ENCODE results near the gene RPRD1B. TPM values are rescaled to one million over a fixed set of nuclear protein-coding genes. Genes with fewer than 3 reads are reported as not detected.

RPRD1B gene
- total and polyA plus RNA-seq, 2 of the 8 experiments (the other 6 are each of a cell fraction or from before 2014, with no cell fraction given) = 10.3 to 20.9 TPM

DNA sequence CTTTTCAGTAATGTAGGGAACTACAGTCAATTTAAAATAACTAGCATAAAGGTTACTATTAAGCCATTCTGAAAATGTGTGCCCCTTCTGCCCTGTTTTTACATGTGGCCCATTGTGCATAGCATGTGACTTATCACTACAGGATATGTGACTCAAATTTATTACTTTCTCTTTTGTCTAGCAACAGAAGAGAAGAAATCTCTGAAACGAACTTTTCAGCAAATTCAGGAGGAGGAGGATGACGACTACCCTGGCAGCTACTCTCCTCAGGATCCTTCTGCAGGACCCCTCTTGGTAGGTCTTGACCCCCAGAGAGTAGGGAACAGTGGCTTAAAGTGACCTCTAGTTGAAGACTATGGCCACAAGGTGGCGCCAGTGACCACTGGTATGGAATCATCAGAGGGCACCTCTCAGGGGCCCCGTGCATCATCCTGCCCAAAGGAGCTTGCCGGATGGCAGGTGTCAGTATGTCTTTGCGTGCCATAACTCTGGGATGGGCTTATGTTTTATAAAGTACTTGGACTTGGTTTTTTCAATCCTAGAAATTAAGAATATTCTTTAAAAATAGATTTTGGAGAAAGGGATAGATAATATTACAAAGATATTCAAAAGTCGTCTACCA, 23.9 kb downstream of the RPRD1B start:
- Histone ChIP-seq H4K8ac (ENCODE audit: extremely low read depth, insufficient read depth, low read length) (no peak overlapping the region), H3K79me2 (ENCODE audit: control insufficient read depth in 1 of 2, insufficient read depth in 2 of 2, low read length in 2 of 2) (peaks cover 0 to 20% of the 10 kb centered on the region in 2 experiments; a peak in 2 of 4 replicates), H2BK5ac (ENCODE audit: low read depth, low read length) (no peak overlapping the region), H2AK5ac (ENCODE audit: low read depth, low read length) (no peak overlapping the region), H3K9me3 (ENCODE audit: insufficient read depth in 2 of 2, low read depth in 1 of 2, low read length in 1 of 2) (no peaks in the 10 kb centered on the region), H3K23me2 (ENCODE audit: low read depth, low read length) (no peaks in the 10 kb centered on the region; the same call in 1 of the 2 replicates), H2BK120ac (replicated peaks; ENCODE audit: low read depth, low read length) (no peak overlapping the region), H2BK20ac (ENCODE audit: low read length) (no peak overlapping the region), H3K4me3 (ENCODE audit: extremely low read depth in 1 of 4, insufficient read depth in 2 of 4, low read depth in 3 of 4, low read length in 4 of 4) (no peak overlapping the region), H3K23ac (ENCODE audit: insufficient read length) (no peak overlapping the region), H3K18ac (ENCODE audit: extremely low read depth, low read length) (no peak overlapping the region), H3K27ac (ENCODE audit: low read depth, low read length) (no peak overlapping the region), H3K27me3 (replicated peaks in 1 of 4; ENCODE audit: control insufficient read depth in 3 of 4, extremely low read depth in 1 of 4, insufficient read depth in 3 of 4, low read length in 3 of 4) (no peaks in the 10 kb centered on the region), H2AFZ (ENCODE audit: low read length) (no peak overlapping the region), H4K20me1 (replicated peaks in 1 of 2; ENCODE audit: control insufficient read depth in 1 of 2, insufficient read depth in 2 of 2, low read length in 2 of 2) (peaks cover 0 to 8% of the 10 kb centered on the region in 2 experiments), H4K91ac (replicated peaks; ENCODE audit: insufficient read length, low read length) (no peak overlapping the region), H3K9ac (replicated peaks in 1 of 4; ENCODE audit: extremely low read depth in 1 of 4, low read depth in 3 of 4, low read length in 3 of 4) (no peak overlapping the region), H2BK12ac (ENCODE audit: low read depth, low read length) (no peak overlapping the region), H3K79me1 (ENCODE audit: low read depth, low read length) (no peaks in the 10 kb centered on the region; the same call in 1 of the 2 replicates), H3K4me2 (ENCODE audit: insufficient read depth in 1 of 2, low read depth in 2 of 2, low read length in 2 of 2) (no peak overlapping the region), H3K14ac (ENCODE audit: insufficient read length) (no peak overlapping the region), H3K4me1 (replicated peaks in 1 of 4; ENCODE audit: control insufficient read depth in 3 of 4, insufficient read depth in 4 of 4, low read length in 3 of 4) (no peaks in the 10 kb centered on the region), H3K4ac (replicated peaks; ENCODE audit: insufficient read length, low read depth, low read length) (no peak overlapping the region), H3K36me3 (ENCODE audit: control insufficient read depth in 2 of 4, insufficient read depth in 4 of 4, low read length in 3 of 4) (peaks cover 12 to 45% (median 31%) of the 10 kb centered on the region in 4 experiments), H3K56ac (replicated peaks; ENCODE audit: insufficient read length, low read depth, low read length) (no peak overlapping the region), H4K5ac (ENCODE audit: insufficient read length, low read depth, low read length) (no peak overlapping the region), H2BK15ac (ENCODE audit: low read length) (no peak overlapping the region)
- CTCF ChIA-PET (ENCODE audit: partially characterized antibody) = interaction anchor here (0.5 to 9.9 kb wide), 45 partner anchors 9 to 493 kb away, joined by 3 to 134 read pairs (median 3); no protein-coding TSS in a partner anchor
- peak; percentile 74 for FAIRE-seq
- POLR2A ChIA-PET (ENCODE audit: partially characterized antibody) = interaction anchor here (1.0 to 1.2 kb wide), 2 partner anchors 13 to 24 kb away, joined by 3 read pairs; partner anchors contain the start of genes RPRD1B and TTI1
- peak in 1 of 2 experiments; percentile 92 for DNase-seq (ENCODE audit: low read depth in 1 of 2, low spot score in 2 of 2)
- 53% methylated on average over 7 of the region's 7 CpGs; no CpG with 5 or more reads in 1 of the 2 experiments for WGBS, 2 experiments (ENCODE audit: extremely low coverage in 1 of 2, insufficient coverage in 1 of 2, insufficient read length in 1 of 2, insufficient replicate concordance in 2 of 2, low coverage in 1 of 2, low lambda C conversion rate in 2 of 2, missing lambda C conversion rate in 1 of 2)
- no peak for TF ChIP-seq HDAC6 (IDR thresholded peaks at IDR 0.05; ENCODE audit: low read depth, low read length)
- TF ChIP-seq, protein P1, sequence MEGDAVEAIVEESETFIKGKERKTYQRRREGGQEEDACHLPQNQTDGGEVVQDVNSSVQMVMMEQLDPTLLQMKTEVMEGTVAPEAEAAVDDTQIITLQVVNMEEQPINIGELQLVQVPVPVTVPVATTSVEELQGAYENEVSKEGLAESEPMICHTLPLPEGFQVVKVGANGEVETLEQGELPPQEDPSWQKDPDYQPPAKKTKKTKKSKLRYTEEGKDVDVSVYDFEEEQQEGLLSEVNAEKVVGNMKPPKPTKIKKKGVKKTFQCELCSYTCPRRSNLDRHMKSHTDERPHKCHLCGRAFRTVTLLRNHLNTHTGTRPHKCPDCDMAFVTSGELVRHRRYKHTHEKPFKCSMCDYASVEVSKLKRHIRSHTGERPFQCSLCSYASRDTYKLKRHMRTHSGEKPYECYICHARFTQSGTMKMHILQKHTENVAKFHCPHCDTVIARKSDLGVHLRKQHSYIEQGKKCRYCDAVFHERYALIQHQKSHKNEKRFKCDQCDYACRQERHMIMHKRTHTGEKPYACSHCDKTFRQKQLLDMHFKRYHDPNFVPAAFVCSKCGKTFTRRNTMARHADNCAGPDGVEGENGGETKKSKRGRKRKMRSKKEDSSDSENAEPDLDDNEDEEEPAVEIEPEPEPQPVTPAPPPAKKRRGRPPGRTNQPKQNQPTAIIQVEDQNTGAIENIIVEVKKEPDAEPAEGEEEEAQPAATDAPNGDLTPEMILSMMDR (IDR thresholded peaks at IDR 0.05; ENCODE audit: control extremely low read depth in 1 of 3, insufficient read depth in 1 of 3, low read depth in 1 of 3, low read length in 3 of 3) = peak; percentile 72 to 94 (median 90)
- TF ChIP-seq EZH2 (IDR thresholded peaks at IDR 0.05; ENCODE audit: low read depth, low read length, severe bottlenecking) = no peak
- peak; percentile 85 to 90 for TF ChIP-seq RAD21 (IDR thresholded peaks at IDR 0.05 in 1 of 2, conservative IDR thresholded peaks at IDR 0.05 in 1 of 2; ENCODE audit: low read depth in 2 of 2, low read length in 2 of 2)
- TF ChIP-seq, protein P2, sequence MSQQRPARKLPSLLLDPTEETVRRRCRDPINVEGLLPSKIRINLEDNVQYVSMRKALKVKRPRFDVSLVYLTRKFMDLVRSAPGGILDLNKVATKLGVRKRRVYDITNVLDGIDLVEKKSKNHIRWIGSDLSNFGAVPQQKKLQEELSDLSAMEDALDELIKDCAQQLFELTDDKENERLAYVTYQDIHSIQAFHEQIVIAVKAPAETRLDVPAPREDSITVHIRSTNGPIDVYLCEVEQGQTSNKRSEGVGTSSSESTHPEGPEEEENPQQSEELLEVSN (IDR thresholded peaks at IDR 0.05) = no peak
- TF ChIP-seq SIRT6 (IDR thresholded peaks at IDR 0.05; ENCODE audit: low read length) = no peak
- peak; percentile 16; the same call in 1 of the 2 replicates for TF ChIP-seq TEAD4 (IDR thresholded peaks at IDR 0.05; ENCODE audit: low read depth, low read length)
